GM19193 (cell line): ENCODE results near the gene DEDD.

Experiments
- POLR2A ChIP-seq: IDR thresholded peaks from 4 replicates; pipeline ENCODE4 v1.6.1; 2011; ENCODE audit not compliant: insufficient read depth, insufficient read length; ENCODE audit errors: extremely low read depth

Gene DEDD

DNA sequence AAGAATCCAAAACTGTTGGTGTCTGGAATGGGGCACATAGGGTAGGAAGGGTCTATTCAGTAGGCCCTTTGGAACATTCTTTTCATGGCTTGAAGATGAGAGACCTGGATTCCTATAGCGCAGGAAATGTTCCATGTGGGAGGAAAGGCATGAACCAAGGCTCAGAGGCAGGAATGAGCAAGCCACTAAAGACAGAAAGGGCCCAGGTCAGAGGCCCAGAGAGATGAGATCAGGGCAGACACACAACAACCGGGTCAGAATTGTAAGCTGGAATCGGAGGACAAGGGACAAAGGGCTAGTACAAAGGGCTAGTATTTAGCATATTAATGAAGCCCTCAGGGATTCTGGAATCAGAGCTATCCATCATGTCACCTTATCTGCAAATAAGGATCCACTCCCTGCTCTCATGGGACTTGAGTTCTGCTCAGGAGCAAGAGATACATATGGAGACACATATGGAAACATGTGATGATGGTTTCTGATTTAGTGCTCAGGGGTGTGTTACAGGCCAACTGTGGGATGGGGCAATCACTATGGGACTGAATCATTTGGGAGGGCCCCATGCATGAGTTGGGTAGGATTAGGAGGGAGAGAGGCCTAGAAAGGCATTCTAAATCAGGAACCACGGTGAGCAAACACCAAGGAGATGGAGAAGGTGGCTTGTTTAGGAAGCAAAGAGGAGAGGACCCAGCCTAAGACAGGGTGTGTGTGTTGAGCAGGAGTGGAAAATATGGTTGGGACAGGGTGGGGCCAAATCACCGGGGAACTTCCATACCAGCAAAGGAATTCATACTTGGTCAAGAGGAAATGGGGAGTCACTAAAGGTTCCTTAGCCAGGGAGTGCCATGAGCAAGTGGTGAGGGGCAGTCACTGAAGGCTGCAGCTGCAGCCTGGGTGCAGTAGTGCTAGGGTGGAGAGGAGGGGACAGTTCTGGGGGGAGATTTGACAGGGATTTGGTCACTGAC, 51.7 kb downstream of the DEDD start:
- no peak for TF ChIP-seq POLR2A

- no peak for TF ChIP-seq POLR2A
These were observed 52.9 kb downstream of the DEDD start for GRCh38 chr1:161079436-161080110.

GRCh38 chr1:161077426-161077825, 55.0 kb downstream of the DEDD start:
- no peak for TF ChIP-seq POLR2A

DNA sequence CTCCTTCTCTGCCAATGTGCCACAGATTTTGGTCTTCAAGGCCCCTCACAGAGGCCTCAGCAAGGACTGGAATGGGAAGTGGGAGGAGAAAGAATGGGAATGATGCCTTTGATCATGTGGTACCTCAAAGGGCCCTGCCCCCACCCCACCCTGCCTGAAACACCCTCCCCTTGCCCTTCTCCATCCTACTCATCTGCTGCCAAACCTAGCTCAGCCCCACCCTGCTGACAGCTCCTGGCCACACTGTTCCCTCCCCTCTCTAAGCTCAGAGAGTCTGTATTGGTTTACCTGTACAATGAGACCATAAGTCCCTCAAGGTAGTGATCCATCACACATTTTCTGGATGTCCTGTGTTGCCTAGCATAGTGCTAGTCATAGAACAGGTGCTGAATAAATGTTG, 56.1 kb downstream of the DEDD start:
- TF ChIP-seq POLR2A, result no peak

GRCh38 chr1:161074676-161075368, 57.6 kb downstream of the DEDD start:
- no peak for TF ChIP-seq POLR2A

GRCh38 chr1:161073474-161074121, 58.9 kb downstream of the DEDD start:
- no peak for TF ChIP-seq POLR2A

DNA sequence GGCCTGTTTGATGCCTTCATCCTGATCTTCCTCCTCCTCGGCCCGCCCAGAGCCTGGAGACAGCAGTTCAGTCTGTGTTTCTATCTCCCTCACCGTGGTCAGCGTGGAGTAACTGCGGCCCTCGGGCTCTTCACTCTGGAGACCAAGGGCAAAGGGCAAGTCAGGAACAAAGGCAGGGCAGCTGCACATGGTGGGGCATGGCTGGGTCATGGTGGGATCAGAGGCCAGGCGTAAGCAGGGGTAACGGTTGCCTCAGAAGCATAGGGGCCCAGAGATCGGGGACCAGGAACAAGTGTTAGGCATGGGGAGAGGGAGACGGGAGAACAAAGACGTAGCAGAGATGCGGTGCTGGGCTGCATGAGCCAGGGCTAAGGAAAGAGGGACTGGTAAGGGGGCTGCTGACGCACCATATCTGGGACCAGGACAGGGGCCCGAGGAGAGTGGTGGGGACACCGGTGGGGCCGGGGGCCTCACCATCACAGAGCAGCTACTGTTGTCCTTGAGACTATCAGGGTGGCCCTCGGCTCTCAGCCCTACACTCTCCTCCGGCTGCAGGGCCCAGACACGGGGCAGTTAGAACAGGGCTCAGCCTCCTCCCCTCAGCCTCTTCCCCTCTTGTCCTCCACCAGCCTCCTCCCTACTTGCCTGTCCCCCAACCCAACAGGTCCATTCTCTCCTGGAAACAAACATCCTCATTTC, 59.6 kb downstream of the DEDD start:
- TF ChIP-seq POLR2A, result no peak

GRCh38 chr1:161071886-161072371, 60.5 kb downstream of the DEDD start:
- TF ChIP-seq POLR2A, result no peak
